ENCODE results near the gene CRLF1. TPM values are rescaled to one million over a fixed set of nuclear protein-coding genes. Genes with fewer than 3 reads are reported as not detected.
A peak's percentile ranks its signal among the peaks of the same experiment; 100 is the strongest.

Gene CRLF1
- total and polyA plus RNA-seq, 10 of the 15 experiments (the other 5 are each of a cell fraction or from before 2014, with no cell fraction given) = 0.10 to 1.2 (median 0.49) TPM; not detected in 4

GRCh38 chr19:18571564-18572344 lies 34.8 kb downstream of the CRLF1 start, which contains the start of gene UBA52 (continued):
- TF ChIP-seq ZBTB4 (CRISPR knock-in tag; IDR thresholded peaks at IDR 0.05) (no peak), CUX1 (IDR thresholded peaks at IDR 0.05; ENCODE audit: insufficient replicate concordance, low read depth, low read length) (no peak), IRF5 (IDR thresholded peaks at IDR 0.05; ENCODE audit: borderline replicate concordance) (no peak), SUZ12 (IDR thresholded peaks at IDR 0.05; ENCODE audit: unreplicated experiment) (no peak), POLR2AphosphoS5 (IDR thresholded peaks at IDR 0.05; ENCODE audit: low read length) (peak; percentile 98), IKZF1 (conservative IDR thresholded peaks at IDR 0.05) (peak; percentile 90), USF2 (IDR thresholded peaks at IDR 0.05; ENCODE audit: borderline replicate concordance, low read depth, low read length) (peak; percentile 89), TCF12 (IDR thresholded peaks at IDR 0.05; ENCODE audit: low read depth, low read length) (no peak), CREM (IDR thresholded peaks at IDR 0.05; ENCODE audit: low read depth) (peak; percentile 97), BCLAF1 (IDR thresholded peaks at IDR 0.05) (no peak)
